Esophagus muscularis mucosa (tissue), 4 donors: ENCODE data around the gene BLID. TPM values are rescaled to one million over a fixed set of nuclear protein-coding genes. Genes with fewer than 3 reads are reported as not detected.

ENCODE experiments used
- DNase-seq: peaks from one replicate; pipeline ENCODE4 v3.0.0-alpha.2; 2017; ENCODE audit errors: extremely low spot score
- H3K27ac ChIP-seq, 4 donors: fragments of 200-600 bp; sonication (generic); replicated peaks in 1 of 4; 1 replicate in 3 of 4; 2 replicates in 1 of 4; pipeline ENCODE4 v1.5.1; 2016 to 2019; ENCODE audit warnings: mild to moderate bottlenecking in 1 of 4
- H3K27me3 ChIP-seq, 4 donors: fragments of 200-600 bp; sonication (generic); one replicate each; pipeline versions ENCODE4 v1.5.1 to v1.6.0; 2016 to 2019
- H3K36me3 ChIP-seq, 4 donors: fragments of 200-600 bp; sonication (generic); one replicate each; pipeline ENCODE4 v1.5.1; 2016 to 2019
- H3K4me1 ChIP-seq, 4 donors: fragments of 200-600 bp; sonication (generic); one replicate each; pipeline ENCODE4 v1.5.1; 2016 to 2019
- H3K4me3 ChIP-seq, 4 donors: fragments of 200-600 bp; sonication (generic); 1 replicate in 2 of 4; 2 replicates in 2 of 4; pipeline ENCODE4 v1.5.1; 2016 to 2019; ENCODE audit warnings: mild to moderate bottlenecking in 4 of 4, moderate library complexity in 1 of 4
- H3K9me3 ChIP-seq, 4 donors: fragments of 200-600 bp; sonication (generic); 1 replicate in 3 of 4; 2 replicates in 1 of 4; pipeline ENCODE4 v1.5.1; 2016 to 2019
- CTCF ChIP-seq, 3 experiments: fragments of 200-600 bp in 2 of 3; fragments of 450-650 bp in 1 of 3; sonication (generic) in 2 of 3; IDR thresholded peaks; one replicate each; pipeline ENCODE4 v1.5.1; 2017 to 2019; ENCODE audit warnings: antibody characterized with exemption in 3 of 3, mild to moderate bottlenecking in 2 of 3, moderate library complexity in 1 of 3
- EP300 ChIP-seq: sonication (generic); formaldehyde crosslinking; IDR thresholded peaks from one replicate; pipeline ENCODE4 v1.6.1; 2017; ENCODE audit warnings: antibody characterized with exemption
- POLR2A ChIP-seq: fragments of 450-650 bp; IDR thresholded peaks from one replicate; pipeline ENCODE4 v1.6.1; 2017; ENCODE audit warnings: antibody characterized with exemption, moderate library complexity, mild to moderate bottlenecking, low read depth
- POLR2AphosphoS5 ChIP-seq, 2 donors: sonication (generic); formaldehyde crosslinking; IDR thresholded peaks; one replicate each; pipeline ENCODE4 v1.6.1; 2017; ENCODE audit warnings: antibody characterized with exemption in 2 of 2
- WGBS: methylation state at CpG from one replicate; pipeline ENCODE4 v1.1.5; 2018; 5-methylcytosine and 5-hydroxymethylcytosine counted together
- intact Hi-C: fragments of 100-400 bp; cut with DNase I; formaldehyde crosslinking; loops from one replicate; pipeline ENCODE4 v1.15.1; 2023
- total RNA-seq, 4 donors: library from RNA; depleted of rRNA; stranded (reverse); fragments of >200 nt; gene quantifications; one replicate each; pipeline versions ENCODE4 v1.1.0 to v1.2.1, GENCODE V29; 2016

The BLID gene
- total RNA-seq, 4 donors from 2014 or later = 0.99 to 3.3 (median 1.3) TPM; not detected in 1

DNA sequence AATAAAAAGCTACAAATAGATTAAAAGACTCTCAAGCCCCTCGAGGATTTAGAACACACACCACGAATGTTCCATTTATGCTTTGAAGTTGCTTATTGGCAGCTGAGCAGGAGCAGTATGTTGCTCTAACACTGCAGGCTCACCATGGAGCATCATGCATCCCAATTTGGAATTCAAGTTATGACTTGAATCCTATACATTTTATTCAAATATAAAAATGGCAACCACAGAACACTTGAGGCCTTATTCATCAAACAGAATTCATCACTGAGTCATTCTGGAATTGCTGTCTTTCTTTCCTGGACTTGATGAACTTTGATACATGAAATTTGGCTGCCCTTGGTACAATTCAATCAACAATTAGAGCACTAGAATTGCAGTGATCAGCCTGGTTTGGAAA, 24.5 kb upstream of the BLID start:
- Histone ChIP-seq H3K4me1 (peaks cover 0 to 33% (median 31%) of the 10 kb centered on the region in 4 donors), H3K4me3 (no peak overlapping the region), H3K27ac (no peak overlapping the region), H3K36me3 (no peaks in the 10 kb centered on the region), H3K27me3 (no peaks in the 10 kb centered on the region), H3K9me3 (no peaks in the 10 kb centered on the region)
- TF ChIP-seq POLR2A (no peak), POLR2AphosphoS5 (IDR thresholded peaks at IDR 0.05) (no peak), EP300 (no peak), CTCF (IDR thresholded peaks at IDR 0.05) (no peak)
- 65% methylated on average over 2 of the region's 2 CpGs for WGBS
- no peak for DNase-seq
- intact Hi-C loops = no loop called here

GRCh38 chr11:122139595-122139866, 23.5 kb upstream of the BLID start:
- TF ChIP-seq POLR2AphosphoS5 (IDR thresholded peaks at IDR 0.05) = no peak
- no peak for TF ChIP-seq POLR2A
- no peak for TF ChIP-seq CTCF (IDR thresholded peaks at IDR 0.05)
- TF ChIP-seq EP300 = no peak
- 43% methylated on average over 1 of the region's 1 CpG for WGBS
- peaks cover 0 to 33% (median 31%) of the 10 kb centered on the region in 4 donors for H3K4me1 ChIP-seq
- H3K27me3 ChIP-seq = no peaks in the 10 kb centered on the region
- no peaks in the 10 kb centered on the region for H3K9me3 ChIP-seq
- DNase-seq = no peak
- H3K36me3 ChIP-seq = no peaks in the 10 kb centered on the region
- no peak overlapping the region for H3K4me3 ChIP-seq
- intact Hi-C loops = no loop called here
- H3K27ac ChIP-seq = no peak overlapping the region

- DNase-seq = no peak
- TF ChIP-seq POLR2A (no peak), EP300 (no peak), CTCF (IDR thresholded peaks at IDR 0.05) (no peak), POLR2AphosphoS5 (IDR thresholded peaks at IDR 0.05) (no peak)
- no peaks in the 10 kb centered on the region for H3K27me3 ChIP-seq
- H3K4me3 ChIP-seq = no peak overlapping the region
- peak overlapping the region in 1 of 4 donors; percentile 33 for H3K27ac ChIP-seq
- intact Hi-C loops = no loop called here
- H3K4me1 ChIP-seq = peaks cover 0 to 33% (median 31%) of the 10 kb centered on the region in 4 donors
- WGBS = 72% methylated on average over 5 of the region's 5 CpGs
- no peaks in the 10 kb centered on the region for H3K9me3 ChIP-seq
- H3K36me3 ChIP-seq = no peaks in the 10 kb centered on the region
These were observed 23.0 kb upstream of the BLID start for GRCh38 chr11:122138744-122139594.

GRCh38 chr11:122137078-122137793, 21.2 kb upstream of the BLID start:
- DNase-seq = no peak
- Histone ChIP-seq H3K27ac (peak overlapping the region; percentile 35 to 61 (median 45)), H3K9me3 (no peaks in the 10 kb centered on the region), H3K36me3 (no peaks in the 10 kb centered on the region), H3K4me1 (peaks cover 0 to 33% (median 31%) of the 10 kb centered on the region in 4 donors), H3K27me3 (no peaks in the 10 kb centered on the region), H3K4me3 (no peak overlapping the region)
- 11% methylated on average over 2 of the region's 2 CpGs for WGBS
- TF ChIP-seq CTCF (IDR thresholded peaks at IDR 0.05) = no peak
- TF ChIP-seq POLR2A = no peak
- no peak for TF ChIP-seq POLR2AphosphoS5 (IDR thresholded peaks at IDR 0.05)
- no peak for TF ChIP-seq EP300
- intact Hi-C loops = no loop called here
